ENCODE data around the gene NCAM1. TPM values are rescaled to one million over a fixed set of nuclear protein-coding genes. Genes with fewer than 3 reads are reported as not detected.

Gene NCAM1
- total and polyA plus RNA-seq, 2 donors (not counting 3 experiments of a cell fraction or from before 2014, with no cell fraction given) = 0.03 TPM; not detected in 1

DNA sequence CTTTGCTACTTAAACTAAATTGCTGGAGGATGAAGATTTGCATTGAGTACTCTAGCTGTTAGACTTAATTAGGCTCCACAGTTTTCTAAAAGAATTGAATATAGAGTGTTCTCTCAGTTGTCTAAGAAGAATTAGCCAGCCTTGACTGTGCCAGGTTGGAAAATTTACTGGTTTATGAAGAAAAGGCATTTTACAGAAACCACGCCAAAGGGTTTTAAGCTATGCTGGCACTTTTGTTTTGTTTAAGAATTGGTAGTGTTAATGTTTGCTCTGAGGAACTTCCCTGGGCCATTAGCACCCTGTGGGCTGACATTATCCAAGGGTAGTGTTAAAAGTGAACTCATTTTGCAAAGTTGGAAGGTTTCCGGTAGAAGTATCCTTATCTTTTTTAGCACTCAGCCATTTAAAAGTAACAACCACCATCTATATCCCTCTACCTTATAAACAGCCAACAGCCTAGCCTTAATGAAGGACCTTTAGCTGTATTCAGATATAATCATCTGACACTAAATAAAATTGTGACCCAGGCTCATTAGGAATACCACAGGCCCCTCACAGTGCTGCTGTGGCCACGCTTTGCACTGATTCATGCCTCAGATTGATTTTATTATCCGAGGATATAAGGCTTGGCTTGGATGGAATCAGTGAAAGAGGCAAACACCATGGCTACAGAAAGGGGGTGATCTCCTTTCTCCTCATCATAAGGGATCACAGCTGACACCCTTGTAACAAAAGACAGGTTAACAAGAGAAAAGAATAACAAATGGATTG is 158.9 kb downstream of the NCAM1 start:
- POLR2A ChIA-PET = no interaction called here
- H3K79me2 ChIP-seq (ENCODE audit: control insufficient read depth, insufficient read depth, low read length) = no peaks in the 10 kb centered on the region
- BruUV-seq (replicated peaks) = no TSS peak
- H4K20me1 ChIP-seq (replicated peaks; ENCODE audit: control insufficient read depth, extremely low read depth, insufficient read depth, low read length) = no peaks in the 10 kb centered on the region
- H3K4me1 ChIP-seq (ENCODE audit: control insufficient read depth, extremely low read depth, insufficient read depth, low read length) = no peaks in the 10 kb centered on the region
- DNase-seq (ENCODE audit: low read depth, low spot score) (no peak), FAIRE-seq (no peak)
- TF ChIP-seq EZH2 (IDR thresholded peaks at IDR 0.05; ENCODE audit: borderline replicate concordance, low read depth, low read length, severe bottlenecking) (no peak), MYC (IDR thresholded peaks at IDR 0.05; ENCODE audit: low read depth, low read length) (no peak), CTCF (IDR thresholded peaks at IDR 0.05; ENCODE audit: extremely low read depth in 1 of 2, insufficient read depth in 1 of 2, low read depth in 1 of 2, low read length in 2 of 2) (no peak), POLR2A (IDR thresholded peaks at IDR 0.05; ENCODE audit: low read depth, low read length) (no peak), GATA2 (IDR thresholded peaks at IDR 0.05; ENCODE audit: insufficient read depth, insufficient read length, low read depth, low read length) (no peak), FOS (IDR thresholded peaks at IDR 0.05; ENCODE audit: borderline replicate concordance, insufficient read depth, low read length) (no peak), POLR2AphosphoS5 (IDR thresholded peaks at IDR 0.05; ENCODE audit: insufficient read depth, low read depth, low read length) (no peak), JUN (IDR thresholded peaks at IDR 0.05; ENCODE audit: borderline replicate concordance, insufficient read depth, insufficient read length, low read depth) (no peak)
- TF ChIP-seq, protein P1, sequence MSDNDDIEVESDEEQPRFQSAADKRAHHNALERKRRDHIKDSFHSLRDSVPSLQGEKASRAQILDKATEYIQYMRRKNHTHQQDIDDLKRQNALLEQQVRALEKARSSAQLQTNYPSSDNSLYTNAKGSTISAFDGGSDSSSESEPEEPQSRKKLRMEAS (IDR thresholded peaks at IDR 0.05; ENCODE audit: insufficient read depth, insufficient read length) = no peak
- intact Hi-C loops (cut with micrococcal nuclease) (no loop called here), dilution Hi-C loops (cut with MboI; ENCODE audit: extremely low pct_ligation_motif_present, low sequenced_read_pairs) (no loop called here)
- CTCF ChIA-PET = no interaction called here
- H3K27ac ChIP-seq (ENCODE audit: insufficient read depth, low read depth, low read length) = no peak overlapping the region
- H3K36me3 ChIP-seq (ENCODE audit: control insufficient read depth in 2 of 2, extremely low read depth in 1 of 2, insufficient read depth in 2 of 2, low read length in 2 of 2) = no peaks in the 10 kb centered on the region
- no peaks in the 10 kb centered on the region for H3K9me1 ChIP-seq (replicated peaks; ENCODE audit: control insufficient read depth, extremely low read depth, insufficient read depth, low read length)
- H3K9me3 ChIP-seq (replicated peaks; ENCODE audit: control insufficient read depth, insufficient read depth, low read length) = no peaks in the 10 kb centered on the region
- H3K4me2 ChIP-seq (ENCODE audit: insufficient read depth, low read length) = no peak overlapping the region
- H3K4me3 ChIP-seq (replicated peaks in 1 of 3; ENCODE audit: insufficient read depth in 1 of 3, low read depth in 1 of 3, low read length in 3 of 3) = no peak overlapping the region
- no peak overlapping the region for H3K9ac ChIP-seq (replicated peaks; ENCODE audit: extremely low read depth, insufficient read depth, low read length)
- no peak overlapping the region for H2AFZ ChIP-seq (ENCODE audit: low read depth, low read length)
- no peaks in the 10 kb centered on the region for H3K27me3 ChIP-seq (ENCODE audit: control insufficient read depth in 2 of 2, insufficient read depth in 2 of 2, low read length in 2 of 2)

All from endothelial cell of umbilical vein (primary cell).